ENCODE data around the gene SENP5. TPM values are rescaled to one million over a fixed set of nuclear protein-coding genes. Genes with fewer than 3 reads are reported as not detected.
A peak's percentile ranks its signal among the peaks of the same experiment; 100 is the strongest.

Gene SENP5
- total and polyA plus RNA-seq, 12 donors, result 9.1 to 41.6 (median 21.1) TPM

DNA sequence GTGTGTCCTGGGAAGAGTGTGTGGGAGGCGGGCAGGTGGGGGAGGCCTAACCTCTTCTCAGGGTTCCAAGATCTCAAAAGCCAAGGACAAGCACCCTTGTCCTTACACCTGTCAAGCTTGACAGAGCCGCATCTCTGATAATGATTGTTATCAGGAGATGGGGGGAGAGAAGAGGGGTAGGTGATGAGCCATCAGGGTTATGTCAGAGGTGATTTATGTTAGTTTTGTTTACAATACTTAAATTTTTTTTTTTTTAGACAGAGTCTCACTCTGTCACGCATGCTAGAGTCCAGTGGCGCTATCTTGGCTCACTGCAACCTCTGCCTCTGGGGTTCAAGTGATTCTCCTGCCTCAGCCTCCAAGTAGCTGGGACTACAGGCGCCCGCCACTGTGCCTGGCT lies 82.0 kb downstream of the SENP5 start:
- H3K27ac ChIP-seq, result no peak overlapping the region
- H3K4me3 ChIP-seq, result no peak overlapping the region
- 75 to 83% (median 78%) methylated on average over 6 of the region's 6 CpGs for WGBS, 4 donors
- H3K27me3 ChIP-seq, result no peaks in the 10 kb centered on the region
- H3K36me3 ChIP-seq (replicated peaks in 1 of 2), result no peaks in the 10 kb centered on the region
- peaks cover 0 to under 1% of the 10 kb centered on the region in 2 donors for H3K4me1 ChIP-seq (replicated peaks in 1 of 2)
- DNase-seq, result peak in 1 of 7 donors; percentile 24
- intact Hi-C loops (cut with DNase I), result loop anchor here in 1 of 2 donors (10.0 kb wide), 1 partner anchor 75 kb away; no protein-coding TSS in a partner anchor
- TF ChIP-seq POLR2A (IDR thresholded peaks at IDR 0.05) (no peak), CTCF (IDR thresholded peaks at IDR 0.05) (no peak)
- no peaks in the 10 kb centered on the region for H3K9me3 ChIP-seq (replicated peaks in 1 of 3)

DNA sequence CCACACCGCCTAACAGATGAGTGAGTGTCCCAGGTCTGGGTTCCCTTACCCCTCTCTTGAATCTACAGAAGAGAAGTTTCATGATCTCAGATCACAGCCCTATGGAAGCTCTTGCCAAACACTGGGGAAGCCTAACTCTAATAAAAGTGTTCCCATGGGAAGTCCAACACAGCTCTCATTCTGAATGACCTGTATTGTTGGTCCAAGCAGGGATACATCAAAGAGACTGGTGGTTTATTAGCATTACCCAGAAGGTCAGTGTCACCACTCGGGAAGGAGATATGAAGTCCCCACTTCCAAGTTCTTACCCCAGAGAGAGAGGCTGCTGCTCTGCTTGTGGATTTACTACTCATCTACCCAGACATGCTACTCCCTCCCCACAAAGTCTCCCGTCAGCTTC lies 83.7 kb downstream of the SENP5 start:
- no peak for DNase-seq
- no peak for TF ChIP-seq POLR2A (IDR thresholded peaks at IDR 0.05)
- no peak for TF ChIP-seq CTCF (IDR thresholded peaks at IDR 0.05)
- Histone ChIP-seq H3K4me1 (replicated peaks in 1 of 2) (no peaks in the 10 kb centered on the region), H3K27me3 (no peaks in the 10 kb centered on the region), H3K9me3 (replicated peaks in 1 of 3) (no peaks in the 10 kb centered on the region), H3K27ac (no peak overlapping the region), H3K4me3 (no peak overlapping the region), H3K36me3 (replicated peaks in 1 of 2) (no peaks in the 10 kb centered on the region)
- intact Hi-C loops (cut with DNase I), result no loop called here
- WGBS, 4 donors, result 81 to 88% (median 85%) methylated on average over 3 of the region's 3 CpGs

DNA sequence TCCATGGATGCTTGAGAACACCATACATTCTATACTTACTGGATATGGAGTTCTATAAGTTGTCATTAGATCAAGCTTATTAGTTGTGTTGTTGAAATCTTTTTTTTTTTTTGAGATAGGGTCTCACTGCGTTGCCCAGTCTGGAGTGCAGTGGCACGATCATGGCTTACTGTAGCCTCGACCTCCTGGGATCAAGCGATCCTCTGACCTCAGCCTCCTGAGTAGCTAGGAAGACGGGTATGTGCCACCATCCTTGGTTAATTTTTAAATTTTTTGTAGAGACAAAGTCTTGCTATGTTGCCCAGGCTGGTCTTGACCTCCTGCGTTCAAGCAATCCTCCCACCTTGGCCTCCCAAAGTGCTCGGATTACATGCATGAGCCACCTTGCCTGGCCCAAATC lies 87.1 kb downstream of the SENP5 start:
- TF ChIP-seq POLR2A (IDR thresholded peaks at IDR 0.05), result no peak
- TF ChIP-seq CTCF (IDR thresholded peaks at IDR 0.05), result no peak
- H3K9me3 ChIP-seq (replicated peaks in 1 of 3), result no peaks in the 10 kb centered on the region
- no peaks in the 10 kb centered on the region for H3K27me3 ChIP-seq
- no peak overlapping the region for H3K27ac ChIP-seq
- no peak overlapping the region for H3K4me3 ChIP-seq
- 76 to 85% (median 79%) methylated on average over 7 of the region's 7 CpGs for WGBS, 4 donors
- intact Hi-C loops (cut with DNase I), result no loop called here
- no peaks in the 10 kb centered on the region for H3K36me3 ChIP-seq (replicated peaks in 1 of 2)
- no peaks in the 10 kb centered on the region for H3K4me1 ChIP-seq (replicated peaks in 1 of 2)
- no peak for DNase-seq

GRCh38 chr3:196962108-196962929 lies 94.6 kb downstream of the SENP5 start:
- no peaks in the 10 kb centered on the region for H3K36me3 ChIP-seq (replicated peaks in 1 of 2)
- no peaks in the 10 kb centered on the region for H3K9me3 ChIP-seq (replicated peaks in 1 of 3)
- no peaks in the 10 kb centered on the region for H3K27me3 ChIP-seq
- no peaks in the 10 kb centered on the region for H3K4me1 ChIP-seq (replicated peaks in 1 of 2)
- H3K27ac ChIP-seq, result no peak overlapping the region
- 77 to 81% (median 79%) methylated on average over 8 to 9 of the region's 9 CpGs for WGBS, 4 donors
- peak in 1 of 7 donors; percentile 15 for DNase-seq
- intact Hi-C loops (cut with DNase I), result loop anchor here in 1 of 2 donors (10.0 kb wide), 1 partner anchor 118 kb away; no protein-coding TSS in a partner anchor
- no peak for TF ChIP-seq CTCF (IDR thresholded peaks at IDR 0.05)
- no peak for TF ChIP-seq POLR2A (IDR thresholded peaks at IDR 0.05)
- no peak overlapping the region for H3K4me3 ChIP-seq
